ENCODE results near the gene PDCD1. TPM values are rescaled to one million over a fixed set of nuclear protein-coding genes. Genes with fewer than 3 reads are reported as not detected.
"Not testable (repeated sequence)": the region's sequence is repeated elsewhere in the genome, so short reads cannot be mapped to it uniquely, and the experiment has no call there.

PDCD1 gene
- total RNA-seq, 4 donors from 2014 or later = 0.49 to 2.3 (median 1.1) TPM

GRCh38 chr2:241834527-241835210 lies 24.0 kb downstream of the PDCD1 start:
- no peak overlapping the region for H3K27ac ChIP-seq
- peaks cover 0 to 8% of the 10 kb centered on the region in 2 donors for H3K4me1 ChIP-seq
- no peaks in the 10 kb centered on the region for H3K27me3 ChIP-seq
- WGBS, 2 donors = 93 to 94% methylated on average over 10 of the region's 10 CpGs
- H3K9me3 ChIP-seq = no peaks in the 10 kb centered on the region
- intact Hi-C loops (cut with DNase I) = no loop called here
- H3K36me3 ChIP-seq = no peaks in the 10 kb centered on the region
- no peak for TF ChIP-seq CTCF (IDR thresholded peaks at IDR 0.05)
- TF ChIP-seq POLR2A (IDR thresholded peaks at IDR 0.05) = no peak
- no peak for DNase-seq
- H3K4me3 ChIP-seq (replicated peaks in 1 of 3) = no peak overlapping the region

GRCh38 chr2:241833756-241834526 lies 24.8 kb downstream of the PDCD1 start:
- H3K27me3 ChIP-seq; H3K4me3 ChIP-seq (replicated peaks in 1 of 3); H3K9me3 ChIP-seq; DNase-seq; H3K4me1 ChIP-seq; intact Hi-C loops (cut with DNase I); H3K36me3 ChIP-seq; H3K27ac ChIP-seq: not testable (repeated sequence)
- WGBS, 2 donors = 85% methylated on average over 18 to 24 of the region's 28 CpGs

GRCh38 chr2:241833101-241833663 lies 25.5 kb downstream of the PDCD1 start:
- Histone ChIP-seq H3K27me3 (no peaks in the 10 kb centered on the region), H3K27ac (no peak overlapping the region), H3K9me3 (no peaks in the 10 kb centered on the region), H3K4me3 (replicated peaks in 1 of 3) (no peak overlapping the region), H3K36me3 (no peaks in the 10 kb centered on the region), H3K4me1 (peaks cover 0 to 8% of the 10 kb centered on the region in 2 donors)
- no peak for DNase-seq
- intact Hi-C loops (cut with DNase I) = no loop called here
- TF ChIP-seq POLR2A (IDR thresholded peaks at IDR 0.05) (no peak), CTCF (IDR thresholded peaks at IDR 0.05) (no peak)
- WGBS, 2 donors = 63 to 71% methylated on average over 13 of the region's 13 CpGs

GRCh38 chr2:241827394-241827793 lies 31.3 kb downstream of the PDCD1 start:
- Histone ChIP-seq H3K9me3 (no peaks in the 10 kb centered on the region), H3K36me3 (no peaks in the 10 kb centered on the region), H3K4me3 (replicated peaks in 1 of 3) (no peak overlapping the region), H3K27ac (no peak overlapping the region), H3K4me1 (no peaks in the 10 kb centered on the region), H3K27me3 (no peaks in the 10 kb centered on the region)
- 80 to 84% methylated on average over 2 of the region's 2 CpGs for WGBS, 2 donors
- intact Hi-C loops (cut with DNase I) = no loop called here
- no peak for DNase-seq
- TF ChIP-seq POLR2A (IDR thresholded peaks at IDR 0.05) = no peak
- no peak for TF ChIP-seq CTCF (IDR thresholded peaks at IDR 0.05)

- H3K4me1 ChIP-seq; H3K4me3 ChIP-seq (replicated peaks in 1 of 3); DNase-seq; intact Hi-C loops (cut with DNase I); H3K27ac ChIP-seq; H3K36me3 ChIP-seq; H3K27me3 ChIP-seq; H3K9me3 ChIP-seq: not testable (repeated sequence)
- WGBS, 2 donors = 85 to 89% methylated on average over 45 of the region's 45 CpGs
These were observed 34.9 kb downstream of the PDCD1 start for GRCh38 chr2:241823531-241824437.

Measured in thyroid gland (tissue), 4 donors.